H9 (cell line): ENCODE data around the gene SEMA5A. TPM values are rescaled to one million over a fixed set of nuclear protein-coding genes. Genes with fewer than 3 reads are reported as not detected.

ENCODE experiments used
- DNase-seq: peaks from one replicate; pipeline ENCODE4 v3.0.0-alpha.2; 2017
- H2AFZ ChIP-seq: one replicate; pipeline ENCODE4 v1.6.1; 2013; ENCODE audit warnings: mild to moderate bottlenecking, low read length, control low read depth, moderate library complexity
- H2AK5ac ChIP-seq: 2 replicates; pipeline ENCODE4 v1.6.1; 2013; ENCODE audit warnings: low read length, control low read depth, mixed read lengths; ENCODE audit not compliant: insufficient read length
- H2BK120ac ChIP-seq: one replicate; pipeline ENCODE4 v1.6.1; 2013; ENCODE audit warnings: low read depth, mild to moderate bottlenecking, low read length, control low read depth, inconsistent platforms; ENCODE audit not compliant: poor library complexity, severe bottlenecking
- H2BK12ac ChIP-seq: 2 replicates; pipeline ENCODE4 v1.6.1; 2013; ENCODE audit warnings: low read length, control low read depth, mixed read lengths, low read depth; ENCODE audit not compliant: insufficient read length
- H2BK15ac ChIP-seq: 2 replicates; pipeline ENCODE4 v1.6.1; 2013; ENCODE audit warnings: low read depth, low read length, control low read depth
- H2BK20ac ChIP-seq: one replicate; pipeline ENCODE4 v1.6.1; 2013; ENCODE audit warnings: low read depth, mild to moderate bottlenecking, low read length, control low read depth, inconsistent platforms; ENCODE audit not compliant: poor library complexity, severe bottlenecking
- H2BK5ac ChIP-seq: 2 replicates; pipeline ENCODE4 v1.6.1; 2013; ENCODE audit warnings: low read length, control low read depth, mixed read lengths; ENCODE audit not compliant: insufficient read length
- H3K14ac ChIP-seq: 2 replicates; pipeline ENCODE4 v1.6.1; 2013; ENCODE audit warnings: low read length, control low read depth; ENCODE audit not compliant: insufficient read depth
- H3K18ac ChIP-seq: 2 replicates; pipeline ENCODE4 v1.6.1; 2013; ENCODE audit warnings: low read depth, mild to moderate bottlenecking, mixed read lengths, low read length, control low read depth; ENCODE audit not compliant: insufficient read length
- H3K23ac ChIP-seq: 2 replicates; pipeline ENCODE4 v1.6.1; 2013; ENCODE audit warnings: low read length, control low read depth, mixed read lengths, low read depth; ENCODE audit not compliant: insufficient read length
- H3K23me2 ChIP-seq: 2 replicates; pipeline ENCODE4 v1.6.1; 2013; ENCODE audit warnings: low read depth, mild to moderate bottlenecking, mixed read lengths, low read length, control low read depth; ENCODE audit not compliant: insufficient read length, poor library complexity, severe bottlenecking
- H3K27ac ChIP-seq: 2 replicates; pipeline ENCODE4 v1.5.1; 2013; ENCODE audit warnings: low read length, control low read depth, mixed read lengths, low read depth; ENCODE audit not compliant: insufficient read length
- H3K27me3 ChIP-seq: 2 replicates; pipeline ENCODE4 v1.6.1; 2013; ENCODE audit warnings: low read length, control low read depth, inconsistent platforms; ENCODE audit not compliant: insufficient read depth
- H3K4ac ChIP-seq: 2 replicates; pipeline ENCODE4 v1.6.1; 2013; ENCODE audit warnings: low read depth, mild to moderate bottlenecking, control low read depth, inconsistent platforms, low read length, moderate library complexity
- H3K4me1 ChIP-seq: 2 replicates; pipeline ENCODE4 v1.6.1; 2013; ENCODE audit warnings: low read length, control low read depth, inconsistent platforms; ENCODE audit not compliant: insufficient read depth
- H3K4me2 ChIP-seq: 2 replicates; pipeline ENCODE4 v1.6.1; 2013; ENCODE audit warnings: low read length, control low read depth, mixed read lengths; ENCODE audit not compliant: insufficient read length, insufficient read depth
- H3K56ac ChIP-seq: 2 replicates; pipeline ENCODE4 v1.6.1; 2013; ENCODE audit warnings: low read depth, mild to moderate bottlenecking, mixed read lengths, low read length, control low read depth; ENCODE audit not compliant: insufficient read length
- H3K79me1 ChIP-seq: 2 replicates; pipeline ENCODE4 v1.6.1; 2013; ENCODE audit warnings: low read depth, mild to moderate bottlenecking, moderate library complexity, low read length, control low read depth, inconsistent platforms; ENCODE audit not compliant: insufficient read depth, poor library complexity, severe bottlenecking
- H3K79me2 ChIP-seq: 2 replicates; pipeline ENCODE4 v1.6.1; 2013; ENCODE audit warnings: low read length, control low read depth, inconsistent platforms; ENCODE audit not compliant: insufficient read depth
- H3K9ac ChIP-seq: 2 replicates; pipeline ENCODE4 v1.6.1; 2013; ENCODE audit warnings: low read length, control low read depth, mixed read lengths; ENCODE audit not compliant: insufficient read length; ENCODE audit errors: extremely low read depth
- H3K9me3 ChIP-seq: one replicate; pipeline ENCODE4 v1.6.1; 2013; ENCODE audit warnings: low read depth, low read length, inconsistent platforms; ENCODE audit not compliant: control insufficient read depth
- H3T11ph ChIP-seq: one replicate; pipeline ENCODE4 v1.6.1; 2013; ENCODE audit warnings: mild to moderate bottlenecking, low read length, control low read depth, inconsistent platforms
- H4K20me1 ChIP-seq: one replicate; pipeline ENCODE4 v1.6.1; 2013; ENCODE audit not compliant: control insufficient read depth, insufficient read length, insufficient read depth
- H4K5ac ChIP-seq: 2 replicates; pipeline ENCODE4 v1.6.1; 2013; ENCODE audit warnings: low read depth, mild to moderate bottlenecking, mixed read lengths, low read length, control low read depth; ENCODE audit not compliant: insufficient read length
- H4K8ac ChIP-seq: replicated peaks from 2 replicates; pipeline ENCODE4 v1.6.1; 2013; ENCODE audit warnings: low read length, control low read depth, mixed read lengths, low read depth; ENCODE audit not compliant: insufficient read length
- H4K91ac ChIP-seq: 2 replicates; pipeline ENCODE4 v1.6.1; 2013; ENCODE audit warnings: low read depth, mild to moderate bottlenecking, moderate library complexity, mixed read lengths, low read length, control low read depth; ENCODE audit not compliant: insufficient read length
- H3K27ac Mint-ChIP-seq, 3 experiments: 2 replicates in 2 of 3; 3 replicates in 1 of 3; pipeline ENCODE4 v1.8.0; 2020 to 2021; ENCODE audit warnings: mixed read lengths in 3 of 3, mild to moderate bottlenecking in 1 of 3, moderate library complexity in 1 of 3
- H3K27me3 Mint-ChIP-seq: 2 replicates; pipeline ENCODE4 v1.8.0; 2021; ENCODE audit warnings: low read depth, mild to moderate bottlenecking, moderate library complexity, mixed read lengths
- H3K36me3 Mint-ChIP-seq, 3 experiments: 2 replicates in 2 of 3; 3 replicates in 1 of 3; pipeline ENCODE4 v1.8.0; 2020 to 2021; ENCODE audit warnings: low read depth in 3 of 3, mixed read lengths in 3 of 3; ENCODE audit not compliant: insufficient read depth in 1 of 3
- H3K4me1 Mint-ChIP-seq, 2 experiments: 2 replicates each; pipeline ENCODE4 v1.8.0; 2020; ENCODE audit warnings: mixed read lengths in 2 of 2
- H3K4me3 Mint-ChIP-seq, 2 experiments: 2 replicates in 1 of 2; 3 replicates in 1 of 2; pipeline ENCODE4 v1.8.0; 2020 to 2021; ENCODE audit warnings: mild to moderate bottlenecking in 2 of 2, mixed read lengths in 2 of 2, moderate library complexity in 1 of 2
- H3K9me3 Mint-ChIP-seq, 2 experiments: 2 replicates in 1 of 2; 3 replicates in 1 of 2; pipeline ENCODE4 v1.8.0; 2020; ENCODE audit warnings: mild to moderate bottlenecking in 2 of 2, mixed read lengths in 2 of 2, moderate library complexity in 1 of 2
- CTCF ChIP-seq: fragments of 200-600 bp; sonication (generic); conservative IDR thresholded peaks from 3 replicates; pipeline ENCODE4 v1.8.0; 2021; ENCODE audit warnings: antibody characterized with exemption, mild to moderate bottlenecking
- WGBS: extraction: QIAGEN DNeasy Blood & Tissue Kit; methylation state at CpG from one replicate; pipeline ENCODE4 v1.1.7; 2013; ENCODE audit warnings: missing lambda C conversion rate, low lambda C conversion rate, mixed read lengths; ENCODE audit not compliant: insufficient read length; ENCODE audit errors: extremely low coverage; 5-methylcytosine and 5-hydroxymethylcytosine counted together
- total RNA-seq: library from RNA; stranded (reverse); gene quantifications from 2 replicates; pipeline ENCODE4 v1.2.1, GENCODE V29; 2021

Gene SEMA5A
- total RNA-seq, 1 experiment from 2014 or later: 4.3 TPM

- H3K4me3 Mint-ChIP-seq: no peak overlapping the region
- H4K8ac ChIP-seq: no peak overlapping the region
- no peak overlapping the region for H3K23ac ChIP-seq
- H3K79me2 ChIP-seq: no peaks in the 10 kb centered on the region
- no peak overlapping the region for H3K18ac ChIP-seq
- H4K91ac ChIP-seq: no peak overlapping the region
- H2BK12ac ChIP-seq: no peak overlapping the region
- DNase-seq: no peak
- no peak for TF ChIP-seq CTCF
- WGBS: no CpG with 5 or more reads among the region's 2 CpGs
- H3K4me2 ChIP-seq: no peak overlapping the region
- no peak overlapping the region for H3K27ac ChIP-seq
- no peak overlapping the region for H2BK20ac ChIP-seq
- no peak overlapping the region for H2BK120ac ChIP-seq
- H3K4ac ChIP-seq: no peak overlapping the region
- H3K9me3 Mint-ChIP-seq: peaks cover 8 to 19% of the 10 kb centered on the region in 2 experiments
- no peaks in the 10 kb centered on the region for H3K4me1 ChIP-seq
- H3K23me2 ChIP-seq: no peaks in the 10 kb centered on the region
- H2AFZ ChIP-seq: no peak overlapping the region
- no peak overlapping the region; a peak in 1 of 7 replicates for H3K27ac Mint-ChIP-seq
- no peak overlapping the region for H4K5ac ChIP-seq
- no peak overlapping the region for H3K9ac ChIP-seq
- H2BK15ac ChIP-seq: no peak overlapping the region
- no peak overlapping the region for H3K56ac ChIP-seq
- no peaks in the 10 kb centered on the region for H4K20me1 ChIP-seq
- H3K36me3 Mint-ChIP-seq: peaks cover 15 to 16% (median 15%) of the 10 kb centered on the region in 3 experiments; a peak in 6 of 7 replicates
- H3K27me3 ChIP-seq: no peaks in the 10 kb centered on the region
- no peaks in the 10 kb centered on the region for H3K79me1 ChIP-seq
- H3K4me1 Mint-ChIP-seq: peaks cover 0 to 5% of the 10 kb centered on the region in 2 experiments; a peak in 2 of 4 replicates
- no peak overlapping the region for H3T11ph ChIP-seq
- H3K9me3 ChIP-seq: no peaks in the 10 kb centered on the region
- no peaks in the 10 kb centered on the region for H3K27me3 Mint-ChIP-seq
- H2BK5ac ChIP-seq: no peak overlapping the region
- H2AK5ac ChIP-seq: no peak overlapping the region
- no peak overlapping the region for H3K14ac ChIP-seq
These were observed 104.3 kb downstream of the SEMA5A start for GRCh38 chr5:9441610-9442009.
